SH-SY5Y (cell line): ENCODE data around the gene CTDSP1.

Source experiments
- GATA2 ChIP-seq: IDR thresholded peaks from 2 replicates; pipeline ENCODE4 v1.6.1; 2011; ENCODE audit warnings: mild to moderate bottlenecking, low read depth, low read length
- GATA3 ChIP-seq: IDR thresholded peaks from 2 replicates; pipeline ENCODE4 v1.6.1; 2011; ENCODE audit warnings: low read depth, mild to moderate bottlenecking, low read length, moderate library complexity

DNA sequence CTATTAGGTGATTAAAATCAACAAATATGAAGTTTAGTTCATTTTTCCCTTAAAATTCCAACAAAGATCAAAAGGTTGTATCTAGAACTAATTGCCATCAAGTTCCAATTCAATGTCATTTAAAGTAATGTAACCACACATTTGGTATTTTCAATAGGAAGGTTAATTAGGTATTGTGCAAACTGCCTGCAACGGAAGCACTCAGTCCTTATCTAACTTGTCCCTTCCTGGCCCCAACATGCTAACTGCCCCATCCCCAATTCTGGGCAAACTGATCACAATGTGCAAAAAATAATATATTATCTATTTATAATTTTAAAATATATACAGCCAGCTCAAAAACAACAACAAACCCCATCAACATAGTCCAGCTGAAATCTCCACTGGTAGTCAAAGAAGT lies 52.4 kb downstream of the CTDSP1 start:
- no peak for TF ChIP-seq GATA2
- no peak for TF ChIP-seq GATA3
